Sigmoid colon (tissue), 4 donors: ENCODE results near the gene KIF26B.

ENCODE experiments used
- CTCF ChIP-seq, 4 experiments: fragments of 450-650 bp in 3 of 4; fragments of 200-600 bp in 1 of 4; IDR thresholded peaks; one replicate each; pipeline ENCODE4 v1.5.1; 2016 to 2019; ENCODE audit warnings: antibody characterized with exemption in 4 of 4, mild to moderate bottlenecking in 3 of 4, moderate library complexity in 2 of 4
- POLR2AphosphoS5 ChIP-seq, 4 donors: sonication (generic); formaldehyde crosslinking; IDR thresholded peaks; one replicate each; pipeline ENCODE4 v1.6.1; 2017; ENCODE audit warnings: antibody characterized with exemption in 4 of 4

DNA sequence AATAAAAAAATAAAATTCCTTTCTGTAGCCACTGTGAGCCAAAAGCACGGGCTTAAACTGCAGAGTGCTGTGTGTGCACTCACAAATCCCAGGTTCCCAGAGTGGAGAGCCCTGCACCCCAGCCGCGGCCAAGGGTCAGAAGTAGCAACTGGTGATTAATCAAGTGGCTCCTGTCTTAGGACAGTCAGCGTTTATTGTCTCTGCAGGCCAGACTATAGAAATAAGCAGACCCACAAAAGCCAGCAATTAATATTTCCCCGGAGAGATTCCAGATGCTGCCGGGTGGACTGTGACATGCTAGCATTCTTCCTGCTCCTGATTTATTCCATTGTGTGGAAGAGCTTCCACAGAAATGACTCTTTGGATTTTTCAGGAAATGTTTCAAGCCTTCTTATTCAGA lies 412.2 kb downstream of the KIF26B start:
- TF ChIP-seq CTCF (IDR thresholded peaks at IDR 0.05) (no peak), POLR2AphosphoS5 (IDR thresholded peaks at IDR 0.05) (peak in 2 of 4 donors; percentile 59 to 68)
